ENCODE results near the gene SMURF1. TPM values are rescaled to one million over a fixed set of nuclear protein-coding genes. Genes with fewer than 3 reads are reported as not detected.

Gene SMURF1
- polyA plus RNA-seq, result 2.7 TPM

DNA sequence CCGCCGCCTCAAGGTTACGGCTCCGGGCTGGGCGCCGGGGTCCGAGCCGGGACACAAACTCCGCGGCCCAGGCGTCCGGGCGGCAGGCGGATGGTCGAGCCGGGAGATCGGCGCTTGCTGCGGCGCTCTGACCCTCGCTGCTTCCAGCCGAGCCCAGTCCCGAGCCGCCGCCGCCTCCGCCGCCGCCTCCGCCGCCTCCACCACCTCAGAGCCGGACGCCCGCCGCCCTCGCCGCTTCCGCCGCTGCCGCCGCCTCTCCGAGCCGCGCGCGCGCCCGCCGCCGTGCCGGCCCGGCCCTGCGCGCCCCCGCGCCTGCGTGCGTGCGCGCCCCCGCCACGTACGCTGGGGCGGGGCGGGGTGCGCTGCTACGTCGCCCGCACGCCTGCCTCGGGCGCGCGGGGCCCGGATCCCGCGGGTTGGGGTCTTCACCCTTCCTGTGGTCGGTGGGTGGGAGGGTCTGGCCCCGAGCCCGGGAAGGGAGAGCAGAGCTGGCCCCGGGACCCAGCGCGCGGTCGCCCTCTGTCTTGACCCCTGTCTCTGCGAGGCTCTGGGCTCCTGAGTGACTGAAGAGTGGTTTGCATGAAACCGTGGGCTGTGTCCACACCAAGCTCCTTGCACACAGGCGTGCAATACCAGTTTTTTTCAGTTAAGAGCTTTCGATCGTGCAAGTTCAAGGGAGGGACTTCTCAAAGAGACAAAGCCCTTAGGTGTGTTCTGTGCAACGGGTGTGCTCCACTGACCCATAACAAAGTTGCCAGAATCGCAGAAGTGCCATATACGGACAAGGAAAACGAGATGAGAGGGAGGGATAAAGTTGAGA is at the start of gene SMURF1:
TSS of gene SMURF1 (minus strand) at position 256 of the 820 bp plus-strand sequence. CDS start 328 bp downstream, outside the sequence.
- Mint-ChIP-seq H3K4me3 (peak within 1 kb of the TSS; percentile 76 to 98 (median 95)), H3K36me3 (no peaks in the 10 kb centered on the region), H3K4me1 (peaks cover 11 to 30% (median 24%) of the 10 kb centered on the region in 3 donors), H3K27ac (peak within 1 kb of the TSS; percentile 80 to 96 (median 84)), H3K27me3 (peaks cover 5% of the 10 kb centered on the region), H3K9me3 (no peaks in the 10 kb centered on the region)

DNA sequence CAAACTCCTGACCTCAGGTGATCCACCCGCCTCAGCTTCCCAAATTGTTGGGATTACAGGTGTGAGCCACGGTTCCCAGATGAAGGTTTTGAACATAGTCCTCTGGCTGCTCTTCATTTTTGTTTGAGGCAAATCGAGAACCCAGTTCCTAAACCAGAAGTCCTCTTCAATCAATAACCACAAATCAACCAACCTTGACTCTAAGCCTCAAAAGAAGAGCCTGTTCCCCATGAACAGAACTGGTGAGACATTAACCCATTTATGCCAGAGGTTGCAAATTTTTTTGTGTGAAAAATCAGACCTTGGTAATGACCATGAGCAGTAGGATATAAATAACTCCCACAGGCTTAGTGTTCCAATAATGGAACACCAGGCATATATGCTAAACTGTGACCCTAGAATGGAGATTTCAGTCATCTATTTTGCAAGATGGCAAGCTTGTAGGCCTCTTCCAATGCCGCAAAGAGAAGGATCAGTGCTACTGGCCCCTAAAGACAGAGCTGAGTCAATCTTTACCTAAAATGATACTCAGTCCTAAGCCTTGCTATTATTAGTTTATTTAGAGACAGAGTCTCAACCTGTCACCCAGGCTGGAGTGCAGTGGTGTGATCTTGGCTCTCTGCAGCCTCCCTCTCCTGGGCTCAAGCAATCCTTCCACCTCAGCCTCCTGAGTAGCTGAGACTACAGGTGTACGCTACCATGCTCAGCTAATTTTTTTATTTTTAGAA is 48.1 kb upstream of the SMURF1 start:
- Mint-ChIP-seq H3K27ac (no peak overlapping the region), H3K4me3 (no peak overlapping the region), H3K27me3 (peaks cover 26% of the 10 kb centered on the region), H3K4me1 (peaks cover 0 to 4% (median 2%) of the 10 kb centered on the region in 3 donors), H3K9me3 (peaks cover 4 to 13% (median 5%) of the 10 kb centered on the region in 3 donors), H3K36me3 (peaks cover 4% of the 10 kb centered on the region)

DNA sequence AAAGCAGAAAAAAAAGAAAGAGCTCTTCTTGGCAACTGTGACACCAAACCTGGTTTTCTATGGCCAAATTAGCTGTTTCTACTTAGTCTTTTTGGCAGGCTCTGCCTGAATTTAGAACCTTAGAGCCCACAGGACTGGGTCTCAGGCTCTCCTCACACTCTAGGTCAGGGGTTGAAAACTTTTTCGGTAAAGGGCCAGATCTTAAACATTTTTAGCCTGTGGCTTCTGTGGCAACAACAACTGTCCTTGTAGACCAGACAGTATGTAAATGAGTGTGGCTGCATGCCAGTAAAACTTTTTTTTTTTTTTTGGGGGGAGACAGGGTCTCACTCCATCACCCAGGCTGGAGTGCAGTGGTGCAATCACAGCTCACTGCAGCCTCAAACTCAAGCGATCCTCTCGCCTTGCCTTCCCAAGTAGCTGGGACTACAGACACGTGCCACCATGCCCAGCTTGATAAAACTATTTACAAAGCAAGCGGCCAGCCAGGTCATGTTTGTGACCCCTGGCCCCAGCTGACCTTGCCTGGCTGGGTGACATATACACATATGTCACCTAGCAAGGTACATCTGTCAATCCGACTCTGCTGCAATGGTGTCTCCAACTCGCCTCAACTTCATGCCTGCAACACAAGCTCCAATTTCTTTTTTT is 46.6 kb upstream of the SMURF1 start:
- H3K9me3 Mint-ChIP-seq, result peaks cover 0 to 8% (median 0%) of the 10 kb centered on the region in 3 donors
- H3K36me3 Mint-ChIP-seq, result peaks cover 3% of the 10 kb centered on the region
- no peak overlapping the region for H3K4me3 Mint-ChIP-seq
- no peak overlapping the region for H3K27ac Mint-ChIP-seq
- peaks cover 0 to 2% (median 2%) of the 10 kb centered on the region in 3 donors for H3K4me1 Mint-ChIP-seq
- peaks cover 26% of the 10 kb centered on the region for H3K27me3 Mint-ChIP-seq

DNA sequence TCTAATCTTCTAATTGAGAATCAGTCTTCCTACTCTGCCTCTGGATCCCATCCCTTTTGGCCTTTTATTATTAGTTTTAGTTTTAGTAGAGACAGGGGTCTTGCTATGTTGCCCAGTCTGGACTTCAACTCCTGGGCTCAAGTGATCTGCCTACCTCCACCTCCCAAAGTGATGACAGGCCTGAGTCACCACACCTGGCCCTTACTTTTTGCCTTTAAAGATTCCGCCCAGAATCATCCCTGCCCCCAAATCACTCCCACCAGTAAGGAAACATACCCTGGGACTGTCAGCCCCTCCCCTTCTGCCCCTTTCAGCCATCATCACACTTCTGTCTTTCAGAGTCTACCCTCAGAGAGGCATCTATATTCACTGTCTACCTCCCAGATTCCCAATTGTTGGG is 45.3 kb upstream of the SMURF1 start:
- Mint-ChIP-seq H3K27me3 (peaks cover 25% of the 10 kb centered on the region), H3K4me1 (peaks cover 0 to 2% (median 2%) of the 10 kb centered on the region in 3 donors), H3K27ac (no peak overlapping the region), H3K9me3 (peaks cover 0 to 8% (median 0%) of the 10 kb centered on the region in 3 donors), H3K4me3 (no peak overlapping the region), H3K36me3 (peaks cover 3% of the 10 kb centered on the region)

DNA sequence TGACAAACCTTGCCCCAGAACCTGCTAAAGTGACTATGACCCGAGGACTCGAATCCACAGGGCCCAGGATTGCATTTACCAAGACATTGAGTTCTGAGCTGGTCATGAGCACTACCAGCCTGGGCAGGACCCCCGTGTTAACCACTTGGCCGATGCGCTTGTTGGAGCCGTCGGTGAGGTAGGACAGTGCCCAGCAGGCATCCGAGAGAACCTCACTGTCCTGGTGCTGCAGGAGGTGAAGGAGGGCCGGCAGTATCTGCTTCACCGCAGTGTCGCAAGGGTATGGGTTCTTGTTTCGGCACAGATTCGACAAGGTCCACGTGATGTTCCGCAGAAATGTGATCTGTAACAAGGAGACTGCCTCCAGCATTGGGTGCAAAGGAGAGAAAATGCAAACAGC is 44.3 kb upstream of the SMURF1 start:
- H3K9me3 Mint-ChIP-seq, result peaks cover 0 to 8% (median 0%) of the 10 kb centered on the region in 3 donors
- H3K27me3 Mint-ChIP-seq, result peaks cover 20% of the 10 kb centered on the region
- peaks cover 3% of the 10 kb centered on the region for H3K36me3 Mint-ChIP-seq
- no peak overlapping the region for H3K27ac Mint-ChIP-seq
- peaks cover 0 to 2% (median 2%) of the 10 kb centered on the region in 3 donors for H3K4me1 Mint-ChIP-seq
- H3K4me3 Mint-ChIP-seq, result no peak overlapping the region

DNA sequence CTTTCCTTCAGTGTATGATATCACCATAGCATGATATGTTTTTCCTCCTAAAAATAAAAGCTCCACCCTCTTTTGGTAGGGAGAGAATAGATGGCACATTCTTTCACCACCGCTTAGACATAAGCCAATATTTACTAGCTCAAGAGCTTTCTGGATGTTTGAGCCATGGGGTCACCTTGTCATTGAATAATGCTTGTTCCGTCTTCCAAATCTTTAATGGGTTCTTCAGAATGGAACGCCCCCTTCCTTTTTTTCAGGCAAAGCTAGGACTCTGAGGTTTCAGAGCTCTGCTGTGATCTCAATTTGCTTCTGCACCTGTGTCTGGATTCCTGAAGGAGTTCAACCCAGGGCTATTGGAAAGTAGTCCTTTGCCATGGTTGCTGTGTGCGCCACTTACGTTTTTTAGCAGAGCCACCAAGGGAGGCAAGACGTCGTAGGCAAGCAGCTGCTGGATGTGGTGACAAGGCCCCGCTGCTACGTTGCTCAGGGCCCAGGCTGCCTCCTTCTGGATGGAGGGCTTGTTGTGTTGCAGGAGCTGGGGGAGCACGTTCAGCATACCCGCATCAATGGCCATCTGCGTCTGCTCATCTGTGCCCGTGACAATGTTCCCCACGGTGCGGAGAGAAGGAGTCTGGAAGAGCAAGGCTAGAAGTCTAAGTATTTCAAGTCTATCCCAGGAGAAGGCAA is 40.8 kb upstream of the SMURF1 start:
- peak overlapping the region in 1 of 3 donors; percentile 33 for H3K27ac Mint-ChIP-seq
- H3K9me3 Mint-ChIP-seq, result peaks cover 0 to 6% (median 0%) of the 10 kb centered on the region in 3 donors
- H3K4me3 Mint-ChIP-seq, result no peak overlapping the region
- peaks cover 13% of the 10 kb centered on the region for H3K27me3 Mint-ChIP-seq
- no peaks in the 10 kb centered on the region for H3K4me1 Mint-ChIP-seq
- no peaks in the 10 kb centered on the region for H3K36me3 Mint-ChIP-seq

DNA sequence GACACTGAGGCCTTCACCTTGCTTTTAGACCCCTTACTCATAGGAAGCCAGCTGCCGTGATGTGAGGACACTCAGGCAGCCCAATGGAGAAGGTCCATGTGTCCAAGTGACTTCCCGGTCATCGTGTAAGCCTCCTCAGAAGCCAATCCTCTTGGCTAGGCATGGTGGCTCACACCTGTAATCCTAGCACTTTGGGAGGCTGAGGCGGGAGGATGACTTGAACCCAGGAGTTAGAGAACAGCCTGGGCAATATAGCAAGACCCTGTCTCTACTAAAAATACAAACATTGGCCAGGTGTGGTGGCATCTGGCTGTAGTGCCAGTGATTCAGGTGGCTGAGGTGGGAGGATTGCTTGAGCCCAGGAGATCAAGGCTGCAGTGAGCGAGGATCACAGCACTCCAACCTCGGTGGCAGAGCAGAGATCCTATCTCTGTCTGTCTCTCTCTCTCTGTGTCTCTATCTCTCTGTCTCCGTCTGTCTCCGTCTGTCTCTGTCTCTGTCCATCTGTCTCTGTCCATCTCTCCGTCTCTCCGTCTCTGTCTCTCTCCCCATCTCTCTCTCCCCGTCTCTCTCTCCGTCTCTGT is 36.3 kb upstream of the SMURF1 start:
- Mint-ChIP-seq H3K27ac (peak overlapping the region in 1 of 3 donors; percentile 76), H3K4me1 (no peaks in the 10 kb centered on the region), H3K36me3 (no peaks in the 10 kb centered on the region), H3K9me3 (no peaks in the 10 kb centered on the region), H3K27me3 (peaks cover 8% of the 10 kb centered on the region), H3K4me3 (no peak overlapping the region)

DNA sequence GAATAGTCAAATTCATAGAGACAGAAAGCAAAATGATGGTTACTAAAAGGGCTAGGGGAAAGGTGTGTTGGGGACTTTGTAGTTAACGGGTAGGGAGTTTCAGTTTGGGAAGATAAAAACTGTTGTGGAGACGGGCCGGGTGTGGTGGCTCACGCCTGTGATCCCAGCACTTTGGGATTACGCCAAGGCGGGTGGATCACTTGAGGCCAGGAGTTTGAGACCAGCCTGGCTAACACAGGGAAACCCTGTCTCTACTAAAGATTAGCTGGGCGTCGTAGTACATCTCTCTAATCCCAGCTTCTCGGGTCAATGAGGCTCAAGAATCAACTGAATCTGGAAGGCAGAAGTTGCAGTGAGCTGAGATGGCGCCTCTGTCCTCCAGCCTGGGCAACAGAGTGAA is 33.3 kb upstream of the SMURF1 start:
- H3K4me1 Mint-ChIP-seq, result no peaks in the 10 kb centered on the region
- H3K27me3 Mint-ChIP-seq, result peaks cover 10% of the 10 kb centered on the region
- H3K36me3 Mint-ChIP-seq, result no peaks in the 10 kb centered on the region
- no peaks in the 10 kb centered on the region for H3K9me3 Mint-ChIP-seq
- H3K4me3 Mint-ChIP-seq, result peak overlapping the region in 1 of 4 donors; percentile 8
- no peak overlapping the region for H3K27ac Mint-ChIP-seq

DNA sequence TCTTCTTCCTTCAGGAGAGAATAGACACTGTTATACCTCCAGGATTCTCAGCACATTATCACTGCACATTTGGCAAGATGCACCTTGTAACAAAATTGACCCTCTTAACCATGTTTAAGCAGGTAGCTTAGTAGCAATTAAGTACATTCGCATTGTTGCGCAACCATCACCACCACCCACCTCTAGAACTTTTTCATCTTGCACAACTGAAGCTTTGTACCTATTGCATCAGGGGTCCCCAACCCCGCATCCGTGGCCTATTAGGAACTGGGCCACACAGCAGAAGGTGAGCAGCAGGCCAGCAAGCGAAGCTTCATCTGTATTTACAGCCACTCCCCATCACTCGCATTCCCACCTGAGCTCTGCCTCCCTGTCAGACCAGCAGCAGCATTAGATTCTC is 29.9 kb upstream of the SMURF1 start:
- Mint-ChIP-seq H3K27ac (peak overlapping the region in 1 of 3 donors; percentile 1), H3K4me3 (no peak overlapping the region), H3K36me3 (no peaks in the 10 kb centered on the region), H3K9me3 (no peaks in the 10 kb centered on the region), H3K4me1 (no peaks in the 10 kb centered on the region), H3K27me3 (peaks cover 15% of the 10 kb centered on the region)

DNA sequence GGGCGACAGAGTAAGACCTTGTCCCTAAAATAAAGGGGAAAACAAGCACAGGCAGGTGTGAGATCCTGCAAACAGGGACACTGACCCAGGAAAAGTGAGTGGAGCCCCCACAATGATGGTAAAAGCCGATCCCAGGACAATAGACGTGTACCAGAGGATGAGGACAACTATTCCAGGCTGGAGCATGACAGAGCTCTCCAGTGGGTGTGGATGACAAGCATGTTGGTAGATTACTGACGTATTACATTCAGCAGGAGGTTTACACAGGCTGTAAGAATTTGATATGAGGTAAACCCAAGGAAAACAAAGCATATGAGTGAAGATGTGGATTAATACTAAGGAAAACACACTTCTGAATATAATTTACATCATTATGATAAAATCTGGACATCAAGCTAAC is 27.8 kb upstream of the SMURF1 start:
- peaks cover 3% of the 10 kb centered on the region for H3K36me3 Mint-ChIP-seq
- no peaks in the 10 kb centered on the region for H3K4me1 Mint-ChIP-seq
- peaks cover 10% of the 10 kb centered on the region for H3K27me3 Mint-ChIP-seq
- H3K9me3 Mint-ChIP-seq, result no peaks in the 10 kb centered on the region
- H3K4me3 Mint-ChIP-seq, result no peak overlapping the region
- H3K27ac Mint-ChIP-seq, result no peak overlapping the region

DNA sequence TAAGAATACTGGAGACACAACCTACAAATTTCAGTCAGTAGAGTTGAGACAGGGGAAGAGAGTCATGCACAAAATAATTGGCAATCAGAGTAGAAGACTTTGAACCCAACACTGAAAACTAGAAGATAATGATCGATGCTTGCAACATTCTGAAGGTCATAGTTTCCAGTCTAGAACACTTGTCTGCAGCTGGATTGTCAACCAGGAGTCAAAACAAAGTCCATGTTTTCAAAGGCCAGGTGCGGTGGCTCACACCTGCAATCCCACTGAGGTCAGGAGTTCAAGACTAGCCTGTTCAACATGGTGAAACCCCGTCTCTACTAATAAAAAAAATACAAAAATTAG is 26.8 kb upstream of the SMURF1 start:
- no peak overlapping the region for H3K4me3 Mint-ChIP-seq
- H3K9me3 Mint-ChIP-seq, result peaks cover 0 to 5% (median 2%) of the 10 kb centered on the region in 3 donors
- no peak overlapping the region for H3K27ac Mint-ChIP-seq
- peaks cover 12% of the 10 kb centered on the region for H3K27me3 Mint-ChIP-seq
- H3K4me1 Mint-ChIP-seq, result no peaks in the 10 kb centered on the region
- peaks cover 3% of the 10 kb centered on the region for H3K36me3 Mint-ChIP-seq

DNA sequence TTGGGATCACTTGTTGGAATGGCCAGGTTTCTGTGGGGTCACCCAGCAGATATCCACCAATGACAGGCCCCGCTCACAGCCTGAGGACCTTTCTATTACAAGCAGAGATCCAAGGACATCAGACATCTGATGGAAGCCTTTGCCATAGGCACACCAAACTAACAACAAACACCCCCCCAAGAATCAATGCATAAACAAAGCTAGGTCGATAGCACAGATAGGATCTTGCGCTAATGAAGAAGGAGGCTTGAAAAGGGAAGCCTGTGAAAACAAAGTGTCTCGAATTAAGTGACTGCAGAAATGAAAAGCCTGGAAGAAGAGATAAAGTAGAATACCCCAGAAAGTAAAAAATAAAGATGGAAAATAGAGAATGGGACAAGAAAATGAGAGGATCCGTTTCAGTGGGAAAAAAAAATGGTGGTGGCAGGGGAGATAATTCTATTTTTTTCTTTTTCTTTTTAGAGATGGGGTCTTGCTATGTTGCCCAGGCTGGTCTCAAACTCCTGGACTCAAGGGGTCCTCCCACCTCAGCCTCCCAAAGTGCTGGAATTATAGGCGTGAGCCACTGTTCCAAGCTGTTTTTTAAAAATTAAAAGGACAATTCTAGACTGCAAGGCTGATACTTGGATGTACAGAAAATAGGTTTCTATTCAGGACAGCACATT is 26.3 kb upstream of the SMURF1 start:
- Mint-ChIP-seq H3K27me3 (peaks cover 12% of the 10 kb centered on the region), H3K4me3 (no peak overlapping the region), H3K4me1 (no peaks in the 10 kb centered on the region), H3K27ac (no peak overlapping the region), H3K9me3 (peaks cover 0 to 6% (median 2%) of the 10 kb centered on the region in 3 donors), H3K36me3 (peaks cover 3% of the 10 kb centered on the region)

DNA sequence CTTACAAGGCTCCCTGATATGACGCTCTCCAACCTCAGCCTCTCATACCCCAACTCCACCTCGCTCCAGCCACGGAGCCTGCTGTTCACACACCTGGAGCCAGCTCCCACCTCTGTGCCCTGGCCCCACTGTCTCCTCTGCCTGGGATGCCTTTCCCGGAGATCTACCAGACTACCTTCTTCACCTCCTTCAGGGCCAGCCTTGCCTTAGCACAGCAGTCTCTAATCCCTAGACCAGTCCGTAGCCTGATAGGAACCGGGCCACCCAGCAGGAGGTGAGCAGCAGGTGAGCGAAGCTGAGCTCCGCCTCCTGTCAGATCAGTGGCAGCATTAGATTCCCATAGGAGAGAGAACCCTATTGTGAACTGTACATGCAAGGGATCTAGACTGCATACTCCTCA is 23.2 kb upstream of the SMURF1 start:
- Mint-ChIP-seq H3K27me3 (peaks cover 9% of the 10 kb centered on the region), H3K27ac (peak overlapping the region in 1 of 3 donors; percentile 31), H3K9me3 (peaks cover 1 to 6% (median 2%) of the 10 kb centered on the region in 3 donors), H3K4me1 (no peaks in the 10 kb centered on the region), H3K36me3 (peaks cover 3% of the 10 kb centered on the region), H3K4me3 (peak overlapping the region in 1 of 4 donors; percentile 76)

DNA sequence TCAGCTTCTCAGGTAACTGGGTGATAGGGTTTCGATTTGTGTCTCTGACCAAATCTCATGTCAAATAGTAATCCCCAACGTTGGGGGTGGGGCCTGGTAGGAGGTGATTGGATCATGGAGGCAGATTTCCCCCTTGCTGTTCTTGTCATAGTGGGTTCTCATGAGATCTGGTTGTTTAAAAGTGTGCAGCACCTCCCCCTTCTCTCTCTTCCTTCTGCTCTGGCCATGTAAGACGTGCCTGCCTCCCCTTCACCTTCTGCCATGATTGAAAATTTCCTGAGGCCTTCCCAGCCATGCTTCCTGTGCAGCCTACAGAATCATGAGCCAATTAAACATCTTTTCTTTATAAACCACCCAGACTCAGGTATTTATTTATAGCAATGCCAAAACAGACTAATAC is 21.9 kb upstream of the SMURF1 start:
- H3K36me3 Mint-ChIP-seq, result peaks cover 5% of the 10 kb centered on the region
- peaks cover 0 to 1% (median 1%) of the 10 kb centered on the region in 3 donors for H3K4me1 Mint-ChIP-seq
- H3K9me3 Mint-ChIP-seq, result peaks cover 1 to 6% (median 2%) of the 10 kb centered on the region in 3 donors
- peaks cover 9% of the 10 kb centered on the region for H3K27me3 Mint-ChIP-seq
- no peak overlapping the region for H3K4me3 Mint-ChIP-seq
- H3K27ac Mint-ChIP-seq, result no peak overlapping the region
